Neural cell (in vitro differentiated cells): ENCODE measurements around the gene TMEM132C. TPM values are rescaled to one million over a fixed set of nuclear protein-coding genes. Genes with fewer than 3 reads are reported as not detected.

Experiments used
- H2AFZ ChIP-seq: fragments of 200-600, 300-800 bp; sonication (generic), shearing (Covaris generic); 2 replicates; pipeline ENCODE4 v1.6.0; 2014; ENCODE audit warnings: low read depth, mild to moderate bottlenecking, antibody characterized with exemption, low read length, moderate library complexity
- H3F3A ChIP-seq: fragments of 200-600 bp; shearing (Covaris generic); 2 replicates; pipeline ENCODE4 v1.6.1; 2016; ENCODE audit warnings: mild to moderate bottlenecking, moderate library complexity, mixed read lengths, antibody characterized with exemption, low read length; ENCODE audit not compliant: insufficient read depth, poor library complexity, severe bottlenecking
- H3K27ac ChIP-seq: fragments of 200-600, 300-800 bp; sonication (generic), shearing (Covaris generic); 2 replicates; pipeline ENCODE4 v1.5.1; 2014; ENCODE audit warnings: mild to moderate bottlenecking, low read length, moderate library complexity
- H3K27me3 ChIP-seq: fragments of 300-800, 200-600 bp; sonication (generic), shearing (Covaris generic); 2 replicates; pipeline ENCODE4 v1.6.0; 2014; ENCODE audit warnings: mild to moderate bottlenecking, low read depth, low read length, moderate library complexity; ENCODE audit not compliant: insufficient read depth
- H3K36me3 ChIP-seq: fragments of 300-800, 200-600 bp; sonication (generic), shearing (Covaris generic); 2 replicates; pipeline ENCODE4 v1.5.1; 2014; ENCODE audit warnings: mild to moderate bottlenecking, antibody characterized with exemption, low read length, moderate library complexity; ENCODE audit not compliant: insufficient read depth
- H3K4me2 ChIP-seq: fragments of 300-800, 200-600 bp; sonication (generic), shearing (Covaris generic); 2 replicates; pipeline ENCODE4 v1.6.0; 2014; ENCODE audit warnings: mild to moderate bottlenecking, low read length
- H3K4me3 ChIP-seq: fragments of 300-800, 200-600 bp; sonication (generic), shearing (Covaris generic); 2 replicates; pipeline ENCODE4 v1.5.1; 2014; ENCODE audit warnings: mild to moderate bottlenecking, low read length, moderate library complexity
- H3K79me2 ChIP-seq: fragments of 200-600 bp; shearing (Covaris generic); replicated peaks from 2 replicates; pipeline ENCODE4 v1.6.0; 2014; ENCODE audit warnings: mild to moderate bottlenecking, low read length, moderate library complexity; ENCODE audit not compliant: insufficient read depth
- H3K9ac ChIP-seq: fragments of 300-800, 200-600 bp; sonication (generic), shearing (Covaris generic); 2 replicates; pipeline ENCODE4 v1.6.1; 2016; ENCODE audit warnings: mild to moderate bottlenecking, low read length, mixed read lengths
- H3K9me2 ChIP-seq: fragments of 200-600 bp; shearing (Covaris generic); 2 replicates; pipeline ENCODE4 v1.6.1; 2016; ENCODE audit warnings: mild to moderate bottlenecking, low read length, mixed read lengths; ENCODE audit not compliant: insufficient read depth
- H3K9me3 ChIP-seq: fragments of 200-600, 300-800 bp; sonication (generic), shearing (Covaris generic); 2 replicates; pipeline ENCODE4 v1.6.1; 2016; ENCODE audit warnings: mild to moderate bottlenecking, mixed run types, low read length, moderate library complexity, mixed read lengths
- H4K20me1 ChIP-seq: fragments of 200-600 bp; shearing (Covaris generic); 2 replicates; pipeline ENCODE4 v1.6.1; 2016; ENCODE audit warnings: mild to moderate bottlenecking, mixed run types; ENCODE audit not compliant: insufficient read depth
- EP300 ChIP-seq: fragments of 450-650 bp; conservative IDR thresholded peaks from 2 replicates; pipeline ENCODE4 v1.6.1; 2014; ENCODE audit warnings: antibody characterized with exemption, mild to moderate bottlenecking, moderate library complexity; ENCODE audit not compliant: poor library complexity, severe bottlenecking
- EZH2 ChIP-seq: fragments of 200-600, 300-800 bp; shearing (Covaris generic), sonication (generic); IDR thresholded peaks from 2 replicates; pipeline ENCODE4 v1.6.1; 2014; ENCODE audit warnings: antibody characterized with exemption, low read length, borderline replicate concordance, mild to moderate bottlenecking; ENCODE audit not compliant: insufficient read depth, poor library complexity, severe bottlenecking
- MXI1 ChIP-seq: fragments of 450-650 bp; conservative IDR thresholded peaks from 2 replicates; pipeline ENCODE4 v1.6.1; 2014; ENCODE audit warnings: antibody characterized with exemption, mild to moderate bottlenecking; ENCODE audit not compliant: poor library complexity, severe bottlenecking
- POLR2AphosphoS5 ChIP-seq: IDR thresholded peaks from 2 replicates; pipeline ENCODE4 v1.6.1; 2012
- RAD21 ChIP-seq: fragments of 450-650 bp; conservative IDR thresholded peaks from 2 replicates; pipeline ENCODE4 v1.6.1; 2014; ENCODE audit warnings: antibody characterized with exemption, mild to moderate bottlenecking, moderate library complexity
- REST ChIP-seq: IDR thresholded peaks from 2 replicates; pipeline ENCODE4 v1.6.1; 2012; ENCODE audit warnings: borderline replicate concordance
- SMC3 ChIP-seq: fragments of 450-650 bp; conservative IDR thresholded peaks from 2 replicates; pipeline ENCODE4 v1.6.1; 2014; ENCODE audit warnings: antibody characterized with exemption, mild to moderate bottlenecking, moderate library complexity; ENCODE audit not compliant: poor library complexity
- TAF1 ChIP-seq: IDR thresholded peaks from 2 replicates; pipeline ENCODE4 v1.6.1; 2012; ENCODE audit warnings: low read depth
- polyA minus RNA-seq: library from RNA; depleted of rRNA, polyadenylated mRNA; stranded (reverse); fragments of >200 nt; gene quantifications from 2 replicates; pipeline ENCODE4 v1.2.3, GENCODE V29; 2014
- polyA plus RNA-seq: library from polyadenylated mRNA; depleted of rRNA; stranded (reverse); fragments of >200 nt; gene quantifications from 2 replicates; pipeline ENCODE4 v1.2.3, GENCODE V29; 2014
- TF ChIP-seq, protein P1 (sequence below): fragments of 450-650 bp; IDR thresholded peaks from 2 replicates; pipeline ENCODE4 v1.5.1; 2014; ENCODE audit warnings: antibody characterized with exemption, mild to moderate bottlenecking, moderate library complexity; ENCODE audit not compliant: poor library complexity, severe bottlenecking

TMEM132C gene
- polyA plus RNA-seq (0.06 and 0.18 TPM in 2 replicates), polyA minus RNA-seq (0.35 and 0.49 TPM in 2 replicates)

- Histone ChIP-seq H2AFZ (no peak within 1 kb of the TSS), H3K27ac (no peak within 1 kb of the TSS), H4K20me1 (no peaks in the 10 kb centered on the region), H3K79me2 (no peaks in the 10 kb centered on the region), H3K27me3 (peaks cover 76% of the 10 kb centered on the region), H3K36me3 (no peaks in the 10 kb centered on the region), H3K4me3 (peak within 1 kb of the TSS; percentile 66), H3F3A (no peaks in the 10 kb centered on the region), H3K9me3 (peaks cover 17% of the 10 kb centered on the region), H3K4me2 (peak within 1 kb of the TSS; percentile 51), H3K9ac (no peak within 1 kb of the TSS), H3K9me2 (no peaks in the 10 kb centered on the region)
- TF ChIP-seq TAF1 (no peak), REST (no peak), MXI1 (no peak), SMC3 (no peak), RAD21 (no peak), POLR2AphosphoS5 (no peak), EZH2 (no peak), EP300 (no peak)
- TF ChIP-seq, protein P1, sequence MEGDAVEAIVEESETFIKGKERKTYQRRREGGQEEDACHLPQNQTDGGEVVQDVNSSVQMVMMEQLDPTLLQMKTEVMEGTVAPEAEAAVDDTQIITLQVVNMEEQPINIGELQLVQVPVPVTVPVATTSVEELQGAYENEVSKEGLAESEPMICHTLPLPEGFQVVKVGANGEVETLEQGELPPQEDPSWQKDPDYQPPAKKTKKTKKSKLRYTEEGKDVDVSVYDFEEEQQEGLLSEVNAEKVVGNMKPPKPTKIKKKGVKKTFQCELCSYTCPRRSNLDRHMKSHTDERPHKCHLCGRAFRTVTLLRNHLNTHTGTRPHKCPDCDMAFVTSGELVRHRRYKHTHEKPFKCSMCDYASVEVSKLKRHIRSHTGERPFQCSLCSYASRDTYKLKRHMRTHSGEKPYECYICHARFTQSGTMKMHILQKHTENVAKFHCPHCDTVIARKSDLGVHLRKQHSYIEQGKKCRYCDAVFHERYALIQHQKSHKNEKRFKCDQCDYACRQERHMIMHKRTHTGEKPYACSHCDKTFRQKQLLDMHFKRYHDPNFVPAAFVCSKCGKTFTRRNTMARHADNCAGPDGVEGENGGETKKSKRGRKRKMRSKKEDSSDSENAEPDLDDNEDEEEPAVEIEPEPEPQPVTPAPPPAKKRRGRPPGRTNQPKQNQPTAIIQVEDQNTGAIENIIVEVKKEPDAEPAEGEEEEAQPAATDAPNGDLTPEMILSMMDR, result no peak
Observed at GRCh38 chr12:128267131-128267622, at the start of gene TMEM132C. Gene TMEM132C (plus strand): TSS chr12:128267170. CDS start chr12:128267403, 233 bp downstream.

- no peak overlapping the region for H3K9ac ChIP-seq
- H4K20me1 ChIP-seq, result no peaks in the 10 kb centered on the region
- H3K9me2 ChIP-seq, result no peaks in the 10 kb centered on the region
- no peak for TF ChIP-seq SMC3
- no peak for TF ChIP-seq REST
- no peak for TF ChIP-seq TAF1
- TF ChIP-seq POLR2AphosphoS5, result no peak
- no peak for TF ChIP-seq EZH2
- TF ChIP-seq, protein P1, result no peak
- no peak for TF ChIP-seq MXI1
- TF ChIP-seq EP300, result no peak
- no peak for TF ChIP-seq RAD21
- no peaks in the 10 kb centered on the region for H3K9me3 ChIP-seq
- H3F3A ChIP-seq, result no peaks in the 10 kb centered on the region
- no peak overlapping the region for H2AFZ ChIP-seq
- H3K36me3 ChIP-seq, result no peaks in the 10 kb centered on the region
- H3K27ac ChIP-seq, result no peak overlapping the region
- H3K4me3 ChIP-seq, result no peak overlapping the region
- no peak overlapping the region for H3K4me2 ChIP-seq
- no peaks in the 10 kb centered on the region for H3K27me3 ChIP-seq
- no peaks in the 10 kb centered on the region for H3K79me2 ChIP-seq
Observed at GRCh38 chr12:128224226-128224625, 42.7 kb upstream of the TMEM132C start.
